RPMI7951 (cell line): ENCODE data around the gene TSR2. TPM values are rescaled to one million over a fixed set of nuclear protein-coding genes. Genes with fewer than 3 reads are reported as not detected.
"Not testable (repeated sequence)": the region's sequence is repeated elsewhere in the genome, so short reads cannot be mapped to it uniquely, and the experiment has no call there.

Source experiments
- DNase-seq: peaks from one replicate; pipeline ENCODE4 v3.0.0-alpha.2; 2012; ENCODE audit warnings: low read depth
- total RNA-seq: library from RNA; depleted of rRNA; stranded (reverse); fragments of >200 nt; shearing (Covaris generic); gene quantifications from 2 replicates; pipeline ENCODE4 v1.2.3, GENCODE V29; 2014; rRNA removed

Gene TSR2
- total RNA-seq, 1 experiment from 2014 or later: 23.1 TPM

- DNase-seq: no peak
Observed at GRCh38 chrX:54473993-54474859, 34.0 kb downstream of the TSR2 start.

GRCh38 chrX:54479136-54480111 is 39.2 kb downstream of the TSR2 start:
- peak; percentile 10 for DNase-seq

- DNase-seq: peak; percentile 60
Observed at GRCh38 chrX:54482839-54483593, 42.8 kb downstream of the TSR2 start.

- DNase-seq: no peak
Observed at GRCh38 chrX:54483946-54484345, 43.7 kb downstream of the TSR2 start.

- DNase-seq: peak; percentile 56
Observed at GRCh38 chrX:54484666-54485065, 44.5 kb downstream of the TSR2 start.

- DNase-seq: not testable (repeated sequence)
Observed at GRCh38 chrX:54489819-54490218, 49.6 kb downstream of the TSR2 start.

- DNase-seq: peak; percentile 61
Observed at GRCh38 chrX:54492340-54492739, 52.1 kb downstream of the TSR2 start.

GRCh38 chrX:54494166-54494988 is 54.2 kb downstream of the TSR2 start:
- DNase-seq: peak; percentile 21

Other genes starting within 250 kb of the TSR2 start
- 1.8 TPM in 2 replicates for gene WNK3, start 82.4 kb upstream of the TSR2 start, total RNA-seq
- gene FGD1, start 55.8 kb downstream of the TSR2 start, total RNA-seq: 7.0 and 8.0 TPM in 2 replicates
- 27.4 and 34.4 TPM in 2 replicates for gene GNL3L, start 89.8 kb downstream of the TSR2 start, total RNA-seq